Gastrocnemius medialis (tissue), 4 donors: Measurements from ENCODE around the gene PARD3.

ENCODE experiments used
- POLR2A ChIP-seq, 2 donors: fragments of 450-650 bp; IDR thresholded peaks; one replicate each; pipeline ENCODE4 v1.6.1; 2017; ENCODE audit warnings: antibody characterized with exemption in 2 of 2, mild to moderate bottlenecking in 2 of 2, moderate library complexity in 2 of 2
- TF ChIP-seq, protein P1 (sequence below), 5 experiments: fragments of 450-650 bp in 3 of 5; fragments of 200-600 bp in 2 of 5; sonication (generic) in 2 of 5; IDR thresholded peaks in 4 of 5; conservative IDR thresholded peaks in 1 of 5; 1 replicate in 4 of 5; 2 replicates in 1 of 5; pipeline ENCODE4 v1.5.1; 2016 to 2019; ENCODE audit warnings: antibody characterized with exemption in 5 of 5, mild to moderate bottlenecking in 3 of 5, moderate library complexity in 3 of 5

GRCh38 chr10:34107626-34108516, 707.2 kb downstream of the PARD3 start:
- TF ChIP-seq, protein P1, sequence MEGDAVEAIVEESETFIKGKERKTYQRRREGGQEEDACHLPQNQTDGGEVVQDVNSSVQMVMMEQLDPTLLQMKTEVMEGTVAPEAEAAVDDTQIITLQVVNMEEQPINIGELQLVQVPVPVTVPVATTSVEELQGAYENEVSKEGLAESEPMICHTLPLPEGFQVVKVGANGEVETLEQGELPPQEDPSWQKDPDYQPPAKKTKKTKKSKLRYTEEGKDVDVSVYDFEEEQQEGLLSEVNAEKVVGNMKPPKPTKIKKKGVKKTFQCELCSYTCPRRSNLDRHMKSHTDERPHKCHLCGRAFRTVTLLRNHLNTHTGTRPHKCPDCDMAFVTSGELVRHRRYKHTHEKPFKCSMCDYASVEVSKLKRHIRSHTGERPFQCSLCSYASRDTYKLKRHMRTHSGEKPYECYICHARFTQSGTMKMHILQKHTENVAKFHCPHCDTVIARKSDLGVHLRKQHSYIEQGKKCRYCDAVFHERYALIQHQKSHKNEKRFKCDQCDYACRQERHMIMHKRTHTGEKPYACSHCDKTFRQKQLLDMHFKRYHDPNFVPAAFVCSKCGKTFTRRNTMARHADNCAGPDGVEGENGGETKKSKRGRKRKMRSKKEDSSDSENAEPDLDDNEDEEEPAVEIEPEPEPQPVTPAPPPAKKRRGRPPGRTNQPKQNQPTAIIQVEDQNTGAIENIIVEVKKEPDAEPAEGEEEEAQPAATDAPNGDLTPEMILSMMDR (IDR thresholded peaks at IDR 0.05 in 4 of 5, conservative IDR thresholded peaks at IDR 0.05 in 1 of 5), result no peak
- TF ChIP-seq POLR2A (IDR thresholded peaks at IDR 0.05), result no peak
